Measurements from ENCODE around the gene METAP1. TPM values are rescaled to one million over a fixed set of nuclear protein-coding genes. Genes with fewer than 3 reads are reported as not detected.

METAP1 gene
- total RNA-seq, 1 experiment from 2014 or later = 112 TPM

- Histone ChIP-seq H3K9me3 (ENCODE audit: control insufficient read depth in 1 of 2, insufficient read depth in 1 of 2, low read depth in 1 of 2, low read length in 2 of 2) (no peaks in the 10 kb centered on the region), H3K4me3 (replicated peaks in 1 of 2; ENCODE audit: low read depth in 1 of 2, low read length in 2 of 2) (no peak overlapping the region), H3K27ac (ENCODE audit: low read depth, low read length) (no peak overlapping the region), H3K9me2 (ENCODE audit: insufficient read depth) (no peaks in the 10 kb centered on the region), H3K36me3 (ENCODE audit: control insufficient read depth in 1 of 2, insufficient read depth in 2 of 2, low read length in 2 of 2) (peaks cover 19 to 24% of the 10 kb centered on the region in 2 experiments; a peak in 3 of 4 replicates), H3K9ac (ENCODE audit: low read length) (no peak overlapping the region), H3K4me2 (ENCODE audit: low read length) (no peak overlapping the region), H4K20me1 (ENCODE audit: insufficient read depth) (no peaks in the 10 kb centered on the region), H2AFZ (ENCODE audit: low read depth, low read length, poor library complexity, severe bottlenecking) (no peak overlapping the region), H3K4me1 (ENCODE audit: control insufficient read depth in 1 of 2, insufficient read depth in 2 of 2, low read length in 2 of 2) (peaks cover 5 to 9% of the 10 kb centered on the region in 2 experiments; a peak in 3 of 4 replicates), H3K27me3 (ENCODE audit: insufficient read depth, low read length) (no peaks in the 10 kb centered on the region), H3K79me2 (ENCODE audit: insufficient read depth, low read length) (peaks cover 17% of the 10 kb centered on the region; the same call in 1 of the 2 replicates)
- no peak for DNase-seq (ENCODE audit: low read depth, low spot score)
- BruUV-seq (replicated peaks) = no TSS peak
- ChIA-PET RAD21 (ENCODE audit: low non-redundant PET in 1 of 2, low total read pairs in 2 of 2, uncharacterized antibody in 2 of 2, unreplicated experiment in 2 of 2) (no interaction called here), CTCF (no interaction called here), POLR2A (no interaction called here)
- intact Hi-C loops (cut with micrococcal nuclease) = no loop called here
- no peak for ATAC-seq
- TF ChIP-seq TCF7L2 (IDR thresholded peaks at IDR 0.05; ENCODE audit: borderline replicate concordance, extremely low read depth, insufficient read depth, insufficient read length) (no peak), MAX (IDR thresholded peaks at IDR 0.05) (no peak), JUND (IDR thresholded peaks at IDR 0.05) (no peak), POLR2AphosphoS5 (IDR thresholded peaks at IDR 0.05; ENCODE audit: low read depth, low read length) (no peak), REST (IDR thresholded peaks at IDR 0.05; ENCODE audit: low read depth) (no peak), YY1 (IDR thresholded peaks at IDR 0.05; ENCODE audit: extremely low read depth, insufficient replicate concordance, low read depth, low read length) (no peak)
These were observed 57.4 kb downstream of the METAP1 start for GRCh38 chr4:99052902-99053301.
